Gastrocnemius medialis (tissue), 4 donors: ENCODE results near the gene ARID5B.

ENCODE experiments used
- POLR2A ChIP-seq, 2 donors: fragments of 450-650 bp; IDR thresholded peaks; one replicate each; pipeline ENCODE4 v1.6.1; 2017; ENCODE audit warnings: antibody characterized with exemption in 2 of 2, mild to moderate bottlenecking in 2 of 2, moderate library complexity in 2 of 2
- TF ChIP-seq, protein P1 (sequence below), 5 experiments: fragments of 450-650 bp in 3 of 5; fragments of 200-600 bp in 2 of 5; sonication (generic) in 2 of 5; IDR thresholded peaks in 4 of 5; conservative IDR thresholded peaks in 1 of 5; 1 replicate in 4 of 5; 2 replicates in 1 of 5; pipeline ENCODE4 v1.5.1; 2016 to 2019; ENCODE audit warnings: antibody characterized with exemption in 5 of 5, mild to moderate bottlenecking in 3 of 5, moderate library complexity in 3 of 5

DNA sequence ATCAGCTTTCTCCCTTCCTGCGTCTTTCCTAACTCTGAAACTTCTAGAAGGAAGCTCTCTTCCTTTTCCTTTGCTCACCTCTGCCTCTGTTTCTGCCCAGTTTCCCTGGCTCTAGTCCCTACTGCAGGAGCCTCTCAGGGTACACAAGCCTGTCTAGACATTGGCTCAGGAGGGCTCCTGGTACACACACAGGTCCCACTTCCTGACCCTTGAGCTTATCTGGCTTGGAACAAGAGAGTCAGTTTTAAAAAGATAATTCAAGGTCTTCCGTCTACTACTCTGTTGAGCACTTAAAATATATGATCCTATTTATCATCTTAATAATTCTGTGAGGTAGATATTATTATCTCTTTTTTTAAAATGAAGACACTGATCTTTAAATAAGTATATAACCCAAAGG lies 226.5 kb downstream of the ARID5B start:
- TF ChIP-seq, protein P1, sequence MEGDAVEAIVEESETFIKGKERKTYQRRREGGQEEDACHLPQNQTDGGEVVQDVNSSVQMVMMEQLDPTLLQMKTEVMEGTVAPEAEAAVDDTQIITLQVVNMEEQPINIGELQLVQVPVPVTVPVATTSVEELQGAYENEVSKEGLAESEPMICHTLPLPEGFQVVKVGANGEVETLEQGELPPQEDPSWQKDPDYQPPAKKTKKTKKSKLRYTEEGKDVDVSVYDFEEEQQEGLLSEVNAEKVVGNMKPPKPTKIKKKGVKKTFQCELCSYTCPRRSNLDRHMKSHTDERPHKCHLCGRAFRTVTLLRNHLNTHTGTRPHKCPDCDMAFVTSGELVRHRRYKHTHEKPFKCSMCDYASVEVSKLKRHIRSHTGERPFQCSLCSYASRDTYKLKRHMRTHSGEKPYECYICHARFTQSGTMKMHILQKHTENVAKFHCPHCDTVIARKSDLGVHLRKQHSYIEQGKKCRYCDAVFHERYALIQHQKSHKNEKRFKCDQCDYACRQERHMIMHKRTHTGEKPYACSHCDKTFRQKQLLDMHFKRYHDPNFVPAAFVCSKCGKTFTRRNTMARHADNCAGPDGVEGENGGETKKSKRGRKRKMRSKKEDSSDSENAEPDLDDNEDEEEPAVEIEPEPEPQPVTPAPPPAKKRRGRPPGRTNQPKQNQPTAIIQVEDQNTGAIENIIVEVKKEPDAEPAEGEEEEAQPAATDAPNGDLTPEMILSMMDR (IDR thresholded peaks at IDR 0.05 in 4 of 5, conservative IDR thresholded peaks at IDR 0.05 in 1 of 5) = no peak
- TF ChIP-seq POLR2A (IDR thresholded peaks at IDR 0.05) = no peak
